ENCODE data around the gene CCDC12.

CCDC12 gene

GRCh38 chr3:47017504-47018268 lies 41.1 kb upstream of the CCDC12 start:
- CTCF ChIA-PET, result interaction anchor here (0.7 to 2.3 kb wide), 7 partner anchors 10 to 404 kb away, joined by 3 to 5 read pairs (median 3); no protein-coding TSS in a partner anchor
- no peak for DNase-seq (ENCODE audit: extremely low spot score)
- TF ChIP-seq CTCF (IDR thresholded peaks at IDR 0.05; ENCODE audit: control extremely low read depth, extremely low read depth, low read depth, missing control alignments), result no peak
- POLR2A ChIA-PET, result no interaction called here

- DNase-seq (ENCODE audit: extremely low spot score), result peak; percentile 35
- CTCF ChIA-PET, result interaction anchor here (0.8 to 2.3 kb wide), 5 partner anchors 24 to 404 kb away, joined by 3 to 5 read pairs (median 3); no protein-coding TSS in a partner anchor
- TF ChIP-seq CTCF (IDR thresholded peaks at IDR 0.05; ENCODE audit: control extremely low read depth, extremely low read depth, low read depth, missing control alignments), result no peak
- POLR2A ChIA-PET, result no interaction called here
Observed at GRCh38 chr3:47016934-47017435, 40.4 kb upstream of the CCDC12 start.

GRCh38 chr3:47016086-47016933 lies 39.8 kb upstream of the CCDC12 start:
- CTCF ChIA-PET, result interaction anchor here (0.9 to 2.3 kb wide), 3 partner anchors 8 to 405 kb away, joined by 3 to 5 read pairs (median 3); no protein-coding TSS in a partner anchor
- no peak for TF ChIP-seq CTCF (IDR thresholded peaks at IDR 0.05; ENCODE audit: control extremely low read depth, extremely low read depth, low read depth, missing control alignments)
- no peak for DNase-seq (ENCODE audit: extremely low spot score)
- POLR2A ChIA-PET, result no interaction called here

GRCh38 chr3:47015151-47015550 lies 38.6 kb upstream of the CCDC12 start:
- CTCF ChIA-PET, result interaction anchor here (0.9 to 1.5 kb wide), 2 partner anchors 10 to 20 kb away, joined by 3 read pairs; no protein-coding TSS in a partner anchor
- POLR2A ChIA-PET, result no interaction called here
- TF ChIP-seq CTCF (IDR thresholded peaks at IDR 0.05; ENCODE audit: control extremely low read depth, extremely low read depth, low read depth, missing control alignments), result no peak
- DNase-seq (ENCODE audit: extremely low spot score), result no peak

- no peak for DNase-seq (ENCODE audit: extremely low spot score)
- POLR2A ChIA-PET, result no interaction called here
- CTCF ChIA-PET, result interaction anchor here (1.5 kb wide), 1 partner anchor 21 kb away, joined by 3 read pairs; no protein-coding TSS in a partner anchor
- no peak for TF ChIP-seq CTCF (IDR thresholded peaks at IDR 0.05; ENCODE audit: control extremely low read depth, extremely low read depth, low read depth, missing control alignments)
Observed at GRCh38 chr3:47014036-47014435, 37.5 kb upstream of the CCDC12 start.

GRCh38 chr3:47013231-47013630 lies 36.7 kb upstream of the CCDC12 start:
- CTCF ChIA-PET, result no interaction called here
- no peak for DNase-seq (ENCODE audit: extremely low spot score)
- POLR2A ChIA-PET, result no interaction called here
- no peak for TF ChIP-seq CTCF (IDR thresholded peaks at IDR 0.05; ENCODE audit: control extremely low read depth, extremely low read depth, low read depth, missing control alignments)

Measured in GM10248 (cell line).